Measurements from ENCODE around the gene BABAM1. TPM values are rescaled to one million over a fixed set of nuclear protein-coding genes. Genes with fewer than 3 reads are reported as not detected.

BABAM1 gene
- polyA plus RNA-seq, 3 donors, result 76.9 to 106 (median 90.3) TPM

GRCh38 chr19:17256130-17256529 lies 11.1 kb upstream of the BABAM1 start:
- Histone ChIP-seq H3K4me3 (replicated peaks in 1 of 3; ENCODE audit: low read depth in 2 of 3, low read length in 3 of 3) (no peak overlapping the region), H2AFZ (ENCODE audit: insufficient read depth, low read depth, low read length, poor library complexity, severe bottlenecking) (no peak overlapping the region), H3K4me2 (replicated peaks; ENCODE audit: extremely low read depth, low read length, poor library complexity, severe bottlenecking) (no peak overlapping the region), H3K27me3 (ENCODE audit: control insufficient read depth in 2 of 2, insufficient read depth in 2 of 2, low read length in 2 of 2) (no peaks in the 10 kb centered on the region), H3K79me2 (ENCODE audit: insufficient read depth, low read length) (no peaks in the 10 kb centered on the region), H3K9ac (ENCODE audit: insufficient read depth, low read length, poor library complexity, severe bottlenecking) (no peak overlapping the region), H3K27ac (ENCODE audit: low read depth in 1 of 2, low read length in 2 of 2) (no peak overlapping the region), H3K36me3 (replicated peaks in 1 of 2; ENCODE audit: control insufficient read depth in 1 of 2, insufficient read depth in 2 of 2, low read length in 2 of 2) (no peaks in the 10 kb centered on the region), H3K9me3 (replicated peaks in 1 of 2; ENCODE audit: control insufficient read depth in 1 of 2, insufficient read depth in 1 of 2, low read length in 2 of 2) (no peaks in the 10 kb centered on the region), H4K20me1 (ENCODE audit: insufficient read depth, low read length) (no peaks in the 10 kb centered on the region), H3K4me1 (ENCODE audit: control insufficient read depth in 1 of 2, insufficient read depth in 2 of 2, low read length in 2 of 2) (no peaks in the 10 kb centered on the region)
- Mint-ChIP-seq H3K4me1 (peaks cover 5% of the 10 kb centered on the region), H3K27ac (no peak overlapping the region), H3K27me3 (ENCODE audit: low read depth in 3 of 3) (peaks cover 2 to 8% (median 5%) of the 10 kb centered on the region in 3 donors), H3K4me3 (no peak overlapping the region), H3K9me3 (peaks cover 0 to 2% (median 0%) of the 10 kb centered on the region in 7 donors), H3K36me3 (no peaks in the 10 kb centered on the region)
- no peak for TF ChIP-seq CTCF (IDR thresholded peaks at IDR 0.05)
- no peak for DNase-seq
- intact Hi-C loops (cut with micrococcal nuclease), result no loop called here
- WGBS (ENCODE audit: insufficient coverage), result 84% methylated on average over 3 of the region's 3 CpGs

DNA sequence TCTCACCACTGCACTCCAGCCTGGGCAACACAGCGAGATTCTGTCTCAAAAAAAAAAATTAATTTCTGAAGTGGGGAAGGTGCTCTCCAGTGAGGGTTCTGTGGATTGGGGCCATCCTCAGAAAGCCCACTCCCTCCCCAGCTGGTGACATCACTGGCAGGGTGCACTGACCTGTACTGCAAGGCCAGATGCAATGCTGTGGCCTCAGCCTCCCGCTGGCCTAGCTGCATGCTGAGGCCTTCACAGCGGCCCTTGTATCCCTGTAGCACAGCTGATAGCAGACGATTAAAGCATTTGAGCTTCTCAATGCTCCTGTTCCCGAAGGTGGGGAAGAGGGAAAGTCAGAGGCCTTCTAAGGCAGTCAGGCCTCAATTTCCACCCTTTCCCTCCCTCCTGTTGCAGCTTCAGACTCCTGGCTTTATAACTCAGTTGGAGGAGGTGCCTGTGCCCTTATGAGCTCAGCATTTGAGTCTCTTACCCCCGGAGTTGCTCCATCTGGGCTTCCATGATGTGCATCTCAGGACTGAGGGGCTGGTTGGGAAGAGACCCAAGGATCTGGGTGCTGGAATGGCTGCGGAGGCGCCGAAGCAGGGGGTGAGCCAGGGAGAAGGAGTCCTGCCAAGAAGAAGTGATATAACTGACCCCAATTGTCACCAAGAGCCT lies 8.0 kb upstream of the BABAM1 start:
- no peaks in the 10 kb centered on the region for H3K36me3 Mint-ChIP-seq
- H3K27ac Mint-ChIP-seq, result no peak overlapping the region
- Histone ChIP-seq H2AFZ (ENCODE audit: insufficient read depth, low read depth, low read length, poor library complexity, severe bottlenecking) (no peak overlapping the region), H4K20me1 (ENCODE audit: insufficient read depth, low read length) (no peaks in the 10 kb centered on the region), H3K4me3 (replicated peaks in 1 of 3; ENCODE audit: low read depth in 2 of 3, low read length in 3 of 3) (no peak overlapping the region), H3K9ac (ENCODE audit: insufficient read depth, low read length, poor library complexity, severe bottlenecking) (no peak overlapping the region), H3K36me3 (replicated peaks in 1 of 2; ENCODE audit: control insufficient read depth in 1 of 2, insufficient read depth in 2 of 2, low read length in 2 of 2) (no peaks in the 10 kb centered on the region), H3K4me2 (replicated peaks; ENCODE audit: extremely low read depth, low read length, poor library complexity, severe bottlenecking) (no peak overlapping the region), H3K27me3 (ENCODE audit: control insufficient read depth in 2 of 2, insufficient read depth in 2 of 2, low read length in 2 of 2) (no peaks in the 10 kb centered on the region), H3K9me3 (replicated peaks in 1 of 2; ENCODE audit: control insufficient read depth in 1 of 2, insufficient read depth in 1 of 2, low read length in 2 of 2) (no peaks in the 10 kb centered on the region), H3K27ac (ENCODE audit: low read depth in 1 of 2, low read length in 2 of 2) (no peak overlapping the region), H3K4me1 (ENCODE audit: control insufficient read depth in 1 of 2, insufficient read depth in 2 of 2, low read length in 2 of 2) (no peaks in the 10 kb centered on the region), H3K79me2 (ENCODE audit: insufficient read depth, low read length) (no peaks in the 10 kb centered on the region)
- no peak for TF ChIP-seq CTCF (IDR thresholded peaks at IDR 0.05)
- intact Hi-C loops (cut with micrococcal nuclease), result loop anchor here in 1 of 2 donors (2.0 kb wide), 1 partner anchor 24 kb away; no protein-coding TSS in a partner anchor
- no peak overlapping the region for H3K4me3 Mint-ChIP-seq
- no peak for DNase-seq
- WGBS (ENCODE audit: insufficient coverage), result 100% methylated on average over 6 of the region's 9 CpGs
- peaks cover 0 to 2% (median 0%) of the 10 kb centered on the region in 7 donors for H3K9me3 Mint-ChIP-seq
- H3K4me1 Mint-ChIP-seq, result peaks cover 5% of the 10 kb centered on the region
- peaks cover 0 to 6% (median 2%) of the 10 kb centered on the region in 3 donors for H3K27me3 Mint-ChIP-seq (ENCODE audit: low read depth in 3 of 3)
